Smooth muscle cell (in vitro differentiated cells): ENCODE data around the gene CACNA2D4. TPM values are rescaled to one million over a fixed set of nuclear protein-coding genes. Genes with fewer than 3 reads are reported as not detected.

Source experiments
- DNase-seq: peaks from one replicate; lab custom pipeline; 2025; ENCODE audit not compliant: unreplicated experiment; lab: John Stamatoyannopoulos, UW
- H2AFZ ChIP-seq: fragments of 200-600 bp; sonication (generic); 2 replicates; pipeline ENCODE4 v1.6.0; 2016; ENCODE audit warnings: antibody characterized with exemption, low read depth, mild to moderate bottlenecking
- H3F3A ChIP-seq: fragments of 200-600 bp; sonication (generic); 2 replicates; pipeline ENCODE4 v1.6.0; 2017; ENCODE audit warnings: antibody characterized with exemption, low read depth
- H3K27ac ChIP-seq: fragments of 200-600 bp; sonication (generic); 2 replicates; pipeline ENCODE4 v1.5.1; 2016; ENCODE audit warnings: low read depth, mild to moderate bottlenecking
- H3K27me3 ChIP-seq: fragments of 200-600 bp; sonication (generic); 2 replicates; pipeline ENCODE4 v1.6.1; 2016; ENCODE audit warnings: low read depth, mild to moderate bottlenecking
- H3K36me3 ChIP-seq: fragments of 200-600 bp; sonication (generic); 2 replicates; pipeline ENCODE4 v1.5.1; 2016; ENCODE audit warnings: low read depth
- H3K4me1 ChIP-seq: fragments of 200-600 bp; sonication (generic); 2 replicates; pipeline ENCODE4 v1.5.1; 2016; ENCODE audit warnings: low read depth
- H3K4me2 ChIP-seq: fragments of 200-600 bp; sonication (generic); 2 replicates; pipeline ENCODE4 v1.6.0; 2016; ENCODE audit warnings: mild to moderate bottlenecking
- H3K4me3 ChIP-seq: fragments of 200-600 bp; sonication (generic); 2 replicates; pipeline ENCODE4 v1.5.1; 2016; ENCODE audit warnings: mild to moderate bottlenecking
- H3K79me2 ChIP-seq: fragments of 200-600 bp; sonication (generic); 2 replicates; pipeline ENCODE4 v1.6.0; 2016; ENCODE audit warnings: low read depth, mild to moderate bottlenecking
- H3K9ac ChIP-seq: fragments of 200-600 bp; sonication (generic); 2 replicates; pipeline ENCODE4 v1.6.0; 2016; ENCODE audit warnings: low read depth
- H3K9me3 ChIP-seq: fragments of 200-600 bp; sonication (generic); replicated peaks from 2 replicates; pipeline ENCODE4 v1.5.1; 2016; ENCODE audit warnings: low read depth
- H4K20me1 ChIP-seq: fragments of 200-600 bp; sonication (generic); 2 replicates; pipeline ENCODE4 v1.6.0; 2016; ENCODE audit warnings: low read depth
- WGBS: methylation state at CpG from one replicate; pipeline ENCODE4 v1.1.7; 2016; ENCODE audit warnings: low lambda C conversion rate; 5-methylcytosine and 5-hydroxymethylcytosine counted together
- polyA plus RNA-seq: library from polyadenylated mRNA; unstranded; fragments of >200 nt; fragmentation: Nextera tagmentation; extraction: Ambion mirVana; gene quantifications from 2 replicates; pipeline ENCODE4 v1.2.1, GENCODE V29; 2016
- total RNA-seq: library from RNA; depleted of rRNA; stranded (reverse); fragments of >200 nt; gene quantifications from 2 replicates; pipeline ENCODE4 v1.2.3, GENCODE V29; 2014
- TF ChIP-seq, protein P1 (sequence below): fragments of 200-600 bp; sonication (generic); IDR thresholded peaks from 2 replicates; pipeline ENCODE4 v1.5.1; 2017; ENCODE audit warnings: borderline replicate concordance, mild to moderate bottlenecking, antibody characterized with exemption; ENCODE audit not compliant: insufficient read depth, poor library complexity, severe bottlenecking

Gene CACNA2D4
- total and polyA plus RNA-seq, 2 experiments from 2014 or later: 0.98 TPM; not detected in 1

DNA sequence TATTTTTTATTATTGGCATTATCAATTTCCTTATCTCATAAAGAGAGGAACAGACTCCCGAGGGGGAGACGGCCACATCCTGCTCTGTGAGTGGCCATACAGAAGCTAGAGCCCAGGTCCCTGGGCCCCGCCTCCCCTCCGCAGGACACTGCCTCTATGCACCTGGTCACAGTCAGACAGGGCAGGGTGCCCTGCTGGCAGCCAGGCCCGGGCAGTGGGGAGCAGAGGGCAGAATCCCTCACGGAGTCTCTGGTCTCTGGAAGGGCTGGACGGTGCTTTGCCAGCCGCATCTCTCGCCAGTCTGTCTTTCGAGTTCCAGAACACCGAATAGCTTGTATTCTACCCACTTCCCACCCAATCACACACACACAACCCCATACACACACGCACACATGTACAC, 16.4 kb upstream of the CACNA2D4 start:
- TF ChIP-seq, protein P1, sequence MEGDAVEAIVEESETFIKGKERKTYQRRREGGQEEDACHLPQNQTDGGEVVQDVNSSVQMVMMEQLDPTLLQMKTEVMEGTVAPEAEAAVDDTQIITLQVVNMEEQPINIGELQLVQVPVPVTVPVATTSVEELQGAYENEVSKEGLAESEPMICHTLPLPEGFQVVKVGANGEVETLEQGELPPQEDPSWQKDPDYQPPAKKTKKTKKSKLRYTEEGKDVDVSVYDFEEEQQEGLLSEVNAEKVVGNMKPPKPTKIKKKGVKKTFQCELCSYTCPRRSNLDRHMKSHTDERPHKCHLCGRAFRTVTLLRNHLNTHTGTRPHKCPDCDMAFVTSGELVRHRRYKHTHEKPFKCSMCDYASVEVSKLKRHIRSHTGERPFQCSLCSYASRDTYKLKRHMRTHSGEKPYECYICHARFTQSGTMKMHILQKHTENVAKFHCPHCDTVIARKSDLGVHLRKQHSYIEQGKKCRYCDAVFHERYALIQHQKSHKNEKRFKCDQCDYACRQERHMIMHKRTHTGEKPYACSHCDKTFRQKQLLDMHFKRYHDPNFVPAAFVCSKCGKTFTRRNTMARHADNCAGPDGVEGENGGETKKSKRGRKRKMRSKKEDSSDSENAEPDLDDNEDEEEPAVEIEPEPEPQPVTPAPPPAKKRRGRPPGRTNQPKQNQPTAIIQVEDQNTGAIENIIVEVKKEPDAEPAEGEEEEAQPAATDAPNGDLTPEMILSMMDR: no peak
- Histone ChIP-seq H3K4me1 (peaks cover 11% of the 10 kb centered on the region), H4K20me1 (no peaks in the 10 kb centered on the region), H2AFZ (no peak overlapping the region), H3K27me3 (no peaks in the 10 kb centered on the region), H3K9me3 (no peaks in the 10 kb centered on the region), H3K9ac (no peak overlapping the region), H3K4me3 (no peak overlapping the region), H3K27ac (no peak overlapping the region), H3K4me2 (no peak overlapping the region), H3K36me3 (no peaks in the 10 kb centered on the region), H3K79me2 (no peaks in the 10 kb centered on the region), H3F3A (no peaks in the 10 kb centered on the region)
- no peak for DNase-seq
- 92% methylated on average over 12 of the region's 12 CpGs for WGBS

DNA sequence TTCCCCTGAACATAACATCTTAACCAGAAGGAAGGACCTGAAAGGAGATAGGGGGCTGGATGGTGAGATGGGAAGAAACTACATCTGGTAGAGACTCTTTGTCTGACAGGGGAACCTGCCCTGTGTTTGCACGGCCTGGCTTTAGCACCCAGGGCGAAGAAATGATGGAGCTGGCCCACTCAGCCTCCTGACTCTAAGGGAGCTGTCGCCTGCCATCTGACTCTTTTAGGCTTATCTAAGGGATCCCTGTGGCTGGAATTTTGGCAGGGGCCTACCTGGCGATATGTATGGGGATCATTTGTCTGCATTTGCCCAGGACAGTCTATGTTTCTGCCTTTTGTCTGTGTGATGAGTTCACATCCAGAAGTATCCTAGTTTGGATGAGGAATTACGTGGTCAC, 15.6 kb upstream of the CACNA2D4 start:
- no peaks in the 10 kb centered on the region for H3K9me3 ChIP-seq
- DNase-seq: no peak
- H3K4me3 ChIP-seq: no peak overlapping the region
- no peaks in the 10 kb centered on the region for H4K20me1 ChIP-seq
- H3K9ac ChIP-seq: no peak overlapping the region
- H3K27me3 ChIP-seq: no peaks in the 10 kb centered on the region
- TF ChIP-seq, protein P1: no peak
- no peak overlapping the region for H2AFZ ChIP-seq
- no peak overlapping the region for H3K4me2 ChIP-seq
- no peaks in the 10 kb centered on the region for H3K79me2 ChIP-seq
- H3F3A ChIP-seq: no peaks in the 10 kb centered on the region
- peaks cover 4% of the 10 kb centered on the region for H3K4me1 ChIP-seq
- no peak overlapping the region for H3K27ac ChIP-seq
- no peaks in the 10 kb centered on the region for H3K36me3 ChIP-seq
- WGBS: 85% methylated on average over 5 of the region's 5 CpGs

DNA sequence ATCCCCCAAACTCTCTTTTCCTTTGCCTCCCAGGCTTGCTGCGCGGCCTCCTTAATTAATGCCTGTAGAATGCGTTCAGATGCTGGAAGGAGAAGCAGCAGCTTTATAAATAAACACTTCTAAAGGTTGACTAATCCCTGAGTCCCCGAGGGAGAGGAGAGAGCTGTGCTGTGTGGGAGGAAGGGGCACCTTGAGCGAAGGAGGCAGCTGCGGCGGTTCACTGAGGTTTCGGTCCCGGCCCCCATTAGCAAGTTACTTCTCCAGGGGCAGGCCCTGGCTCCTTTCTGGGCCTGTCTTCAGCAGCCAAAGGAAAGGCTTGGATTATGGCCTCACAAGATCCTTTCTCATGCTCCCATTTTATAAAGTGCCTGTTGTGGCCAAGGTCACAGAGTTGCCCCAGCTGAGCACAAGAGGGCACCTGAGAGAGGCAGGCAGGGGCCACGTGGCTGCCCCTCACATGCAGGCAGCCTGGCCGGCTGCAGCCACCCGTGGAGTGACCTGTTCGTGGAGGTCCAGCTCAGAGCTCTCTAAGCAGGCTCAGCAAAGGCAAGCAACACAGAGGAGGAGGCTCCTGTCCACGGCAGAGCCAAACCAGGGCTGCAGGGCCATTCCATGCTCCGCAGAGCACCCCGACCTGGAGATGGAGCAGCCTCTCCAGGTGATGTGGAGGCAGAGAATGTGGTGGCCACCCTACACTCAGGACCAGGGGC, 15.0 kb upstream of the CACNA2D4 start:
- Histone ChIP-seq H3K27me3 (no peaks in the 10 kb centered on the region), H3K36me3 (no peaks in the 10 kb centered on the region), H3F3A (no peaks in the 10 kb centered on the region), H3K9me3 (no peaks in the 10 kb centered on the region), H3K27ac (no peak overlapping the region), H2AFZ (no peak overlapping the region), H3K4me3 (no peak overlapping the region), H3K4me1 (peaks cover 4% of the 10 kb centered on the region), H4K20me1 (no peaks in the 10 kb centered on the region), H3K9ac (no peak overlapping the region), H3K79me2 (no peaks in the 10 kb centered on the region), H3K4me2 (no peak overlapping the region)
- TF ChIP-seq, protein P1: no peak
- no peak for DNase-seq
- WGBS: 71% methylated on average over 16 of the region's 16 CpGs

DNA sequence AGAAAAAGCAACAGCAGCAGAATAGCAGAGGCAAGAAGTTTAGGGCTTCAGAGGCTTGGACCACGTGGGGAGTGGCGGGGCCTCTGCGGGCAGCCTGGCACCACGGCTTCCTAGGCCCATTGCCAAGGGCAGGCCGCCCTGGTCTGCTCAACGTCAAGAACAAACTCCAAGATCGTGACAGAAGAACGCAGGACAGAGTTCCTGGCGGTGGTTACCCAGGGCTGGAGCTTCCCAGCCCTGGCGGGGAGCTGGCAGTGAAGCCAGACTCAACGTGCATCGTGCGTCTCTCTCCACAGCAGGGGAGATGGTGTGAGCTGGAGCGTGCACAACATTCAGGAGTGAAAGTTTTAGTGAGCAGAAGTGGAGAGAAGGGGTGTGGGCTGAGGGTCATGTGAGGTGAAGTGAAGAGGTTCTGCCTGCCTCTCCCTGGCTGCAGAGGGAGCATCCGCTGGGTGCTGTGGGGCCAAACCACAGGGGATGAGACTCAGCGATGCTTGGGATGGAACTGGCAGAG, 13.9 kb upstream of the CACNA2D4 start:
- H3K36me3 ChIP-seq: no peaks in the 10 kb centered on the region
- no peaks in the 10 kb centered on the region for H4K20me1 ChIP-seq

More for the DNA sequence above, 13.9 kb upstream of the CACNA2D4 start:
- Histone ChIP-seq H3K27ac (no peak overlapping the region), H2AFZ (no peak overlapping the region), H3K9ac (no peak overlapping the region), H3K4me3 (no peak overlapping the region), H3K4me2 (no peak overlapping the region), H3F3A (no peaks in the 10 kb centered on the region), H3K9me3 (no peaks in the 10 kb centered on the region), H3K4me1 (peaks cover 4% of the 10 kb centered on the region), H3K27me3 (no peaks in the 10 kb centered on the region), H3K79me2 (no peaks in the 10 kb centered on the region)
- 80% methylated on average over 16 of the region's 16 CpGs for WGBS
- no peak for DNase-seq
- TF ChIP-seq, protein P1: no peak
